ENCODE results near the gene GPR179.
"Not testable (repeated sequence)": the region's sequence is repeated elsewhere in the genome, so short reads cannot be mapped to it uniquely, and the experiment has no call there.

GRCh38 chr17:38285994-38286393 is 57.8 kb downstream of the GPR179 start:
- not testable (repeated sequence) for TF ChIP-seq CTCF (IDR thresholded peaks at IDR 0.05 in 4 of 5, conservative IDR thresholded peaks at IDR 0.05 in 1 of 5); POLR2A (IDR thresholded peaks at IDR 0.05)
